Esophagus muscularis mucosa (tissue), 3 donors: Measurements from ENCODE around the gene ASTN2.

Experiments used
- CTCF ChIP-seq, 3 experiments: fragments of 200-600 bp in 2 of 3; fragments of 450-650 bp in 1 of 3; sonication (generic) in 2 of 3; IDR thresholded peaks; one replicate each; pipeline ENCODE4 v1.5.1; 2017 to 2019; ENCODE audit warnings: antibody characterized with exemption in 3 of 3, mild to moderate bottlenecking in 2 of 3, moderate library complexity in 1 of 3
- EP300 ChIP-seq: sonication (generic); formaldehyde crosslinking; IDR thresholded peaks from one replicate; pipeline ENCODE4 v1.6.1; 2017; ENCODE audit warnings: antibody characterized with exemption

GRCh38 chr9:116939614-116940013 is 475.2 kb downstream of the ASTN2 start:
- TF ChIP-seq CTCF (IDR thresholded peaks at IDR 0.05) = no peak
- no peak for TF ChIP-seq EP300
